Kidney epithelial cell (primary cell): ENCODE data around the gene SNAPC4. TPM values are rescaled to one million over a fixed set of nuclear protein-coding genes. Genes with fewer than 3 reads are reported as not detected.

Experiments
- DNase-seq: peaks from one replicate; pipeline ENCODE4 v3.0.0-alpha.2; 2010; ENCODE audit warnings: low read depth
- H3K27me3 ChIP-seq: 2 replicates; pipeline ENCODE4 v1.6.0; 2011; ENCODE audit warnings: low read length; ENCODE audit not compliant: control insufficient read depth, insufficient read depth
- H3K36me3 ChIP-seq: 2 replicates; pipeline ENCODE4 v1.5.1; 2011; ENCODE audit warnings: low read length; ENCODE audit not compliant: control insufficient read depth, insufficient read depth
- H3K4me3 ChIP-seq: 2 replicates; pipeline ENCODE4 v1.5.1; 2011; ENCODE audit warnings: low read depth, mild to moderate bottlenecking, control low read depth, low read length
- CTCF ChIP-seq: IDR thresholded peaks from 2 replicates; pipeline ENCODE4 v1.5.1; 2011; ENCODE audit warnings: mild to moderate bottlenecking, moderate library complexity, low read length, control low read depth, inconsistent platforms; ENCODE audit not compliant: insufficient read depth, poor library complexity, severe bottlenecking
- total RNA-seq: library from RNA; depleted of rRNA; stranded (reverse); fragments of >200 nt; gene quantifications from 2 replicates; pipeline ENCODE4 v1.2.3, GENCODE V29; 2015

Gene SNAPC4
- total RNA-seq, 1 donor from 2014 or later = 14.9 TPM

GRCh38 chr9:136376457-136376856 lies 23.5 kb downstream of the SNAPC4 start:
- no peak for TF ChIP-seq CTCF
- no peak for DNase-seq

GRCh38 chr9:136375096-136375495 lies 24.9 kb downstream of the SNAPC4 start:
- H3K27me3 ChIP-seq = no peaks in the 10 kb centered on the region
- no peak overlapping the region for H3K4me3 ChIP-seq
- peaks cover 2% of the 10 kb centered on the region for H3K36me3 ChIP-seq
- no peak for DNase-seq
- no peak for TF ChIP-seq CTCF

More at GRCh38 chr9:136376457-136376856, 23.5 kb downstream of the SNAPC4 start:
- no peaks in the 10 kb centered on the region for H3K27me3 ChIP-seq
- no peak overlapping the region for H3K4me3 ChIP-seq
- peaks cover 2% of the 10 kb centered on the region for H3K36me3 ChIP-seq

- H3K36me3 ChIP-seq = no peaks in the 10 kb centered on the region
- no peak for TF ChIP-seq CTCF
- H3K27me3 ChIP-seq = no peaks in the 10 kb centered on the region
- no peak for DNase-seq
- H3K4me3 ChIP-seq = no peak overlapping the region
These were observed 25.8 kb downstream of the SNAPC4 start for GRCh38 chr9:136374183-136374575.

GRCh38 chr9:136373300-136374182 lies 26.4 kb downstream of the SNAPC4 start, which contains the start of gene CARD9:
TSS of gene CARD9 (minus strand) at chr9:136373669. CDS start at chr9:136372078, 1,591 bp downstream.
- H3K27me3 ChIP-seq = no peaks in the 10 kb centered on the region
- no peaks in the 10 kb centered on the region for H3K36me3 ChIP-seq
- no peak for TF ChIP-seq CTCF
- H3K4me3 ChIP-seq = no peak within 1 kb of the TSS
- DNase-seq = no peak

- Histone ChIP-seq H3K36me3 (no peaks in the 10 kb centered on the region), H3K4me3 (no peak overlapping the region), H3K27me3 (no peaks in the 10 kb centered on the region)
- peak; percentile 69 for DNase-seq
- TF ChIP-seq CTCF = peak; percentile 36
These were observed 27.2 kb downstream of the SNAPC4 start for GRCh38 chr9:136372561-136373299.
